ENCODE results near the gene LMAN1L.

The LMAN1L gene

GRCh38 chr15:74777769-74778598, 34.7 kb upstream of the LMAN1L start:
- Histone ChIP-seq H3K4me3 (ENCODE audit: insufficient read length, low read depth) (no peak overlapping the region), H3K4me1 (ENCODE audit: insufficient read depth, insufficient read length) (peaks cover 32% of the 10 kb centered on the region), H3K36me3 (ENCODE audit: insufficient read depth, insufficient read length, low read length) (no peaks in the 10 kb centered on the region), H3K9ac (ENCODE audit: insufficient read length, low read depth) (peak overlapping the region; percentile 11), H3K27me3 (ENCODE audit: insufficient read depth, insufficient read length) (peaks cover 10% of the 10 kb centered on the region), H3K9me3 (ENCODE audit: insufficient read depth, low read length) (no peaks in the 10 kb centered on the region)
- no peak for DNase-seq (ENCODE audit: low read depth, low spot score)
- TF ChIP-seq SUZ12 (IDR thresholded peaks at IDR 0.05; ENCODE audit: extremely low read depth, insufficient read depth, insufficient read length) (no peak), ZNF274 (IDR thresholded peaks at IDR 0.05; ENCODE audit: low read depth, low read length) (no peak), YY1 (IDR thresholded peaks at IDR 0.05; ENCODE audit: insufficient read depth, insufficient read length) (no peak)

GRCh38 chr15:74778599-74778970, 34.0 kb upstream of the LMAN1L start:
- H3K9ac ChIP-seq (ENCODE audit: insufficient read length, low read depth), result no peak overlapping the region
- no peak for DNase-seq (ENCODE audit: low read depth, low spot score)
- H3K27me3 ChIP-seq (ENCODE audit: insufficient read depth, insufficient read length), result peaks cover 10% of the 10 kb centered on the region
- no peaks in the 10 kb centered on the region for H3K9me3 ChIP-seq (ENCODE audit: insufficient read depth, low read length)
- TF ChIP-seq ZNF274 (IDR thresholded peaks at IDR 0.05; ENCODE audit: low read depth, low read length), result no peak
- TF ChIP-seq SUZ12 (IDR thresholded peaks at IDR 0.05; ENCODE audit: extremely low read depth, insufficient read depth, insufficient read length), result no peak
- no peak for TF ChIP-seq YY1 (IDR thresholded peaks at IDR 0.05; ENCODE audit: insufficient read depth, insufficient read length)
- no peak overlapping the region for H3K4me3 ChIP-seq (ENCODE audit: insufficient read length, low read depth)
- peaks cover 29% of the 10 kb centered on the region for H3K4me1 ChIP-seq (ENCODE audit: insufficient read depth, insufficient read length)
- H3K36me3 ChIP-seq (ENCODE audit: insufficient read depth, insufficient read length, low read length), result peaks cover 1% of the 10 kb centered on the region

GRCh38 chr15:74779162-74779648, 33.4 kb upstream of the LMAN1L start:
- no peaks in the 10 kb centered on the region for H3K9me3 ChIP-seq (ENCODE audit: insufficient read depth, low read length)
- peaks cover 6% of the 10 kb centered on the region for H3K36me3 ChIP-seq (ENCODE audit: insufficient read depth, insufficient read length, low read length)
- H3K9ac ChIP-seq (ENCODE audit: insufficient read length, low read depth), result no peak overlapping the region
- H3K4me3 ChIP-seq (ENCODE audit: insufficient read length, low read depth), result no peak overlapping the region
- TF ChIP-seq YY1 (IDR thresholded peaks at IDR 0.05; ENCODE audit: insufficient read depth, insufficient read length) (no peak), ZNF274 (IDR thresholded peaks at IDR 0.05; ENCODE audit: low read depth, low read length) (no peak), SUZ12 (IDR thresholded peaks at IDR 0.05; ENCODE audit: extremely low read depth, insufficient read depth, insufficient read length) (no peak)
- no peak for DNase-seq (ENCODE audit: low read depth, low spot score)
- peaks cover 33% of the 10 kb centered on the region for H3K4me1 ChIP-seq (ENCODE audit: insufficient read depth, insufficient read length)
- H3K27me3 ChIP-seq (ENCODE audit: insufficient read depth, insufficient read length), result peaks cover 10% of the 10 kb centered on the region

- peak overlapping the region; percentile 67 for H3K9ac ChIP-seq (ENCODE audit: insufficient read length, low read depth)
- TF ChIP-seq SUZ12 (IDR thresholded peaks at IDR 0.05; ENCODE audit: extremely low read depth, insufficient read depth, insufficient read length) (no peak), ZNF274 (IDR thresholded peaks at IDR 0.05; ENCODE audit: low read depth, low read length) (no peak), YY1 (IDR thresholded peaks at IDR 0.05; ENCODE audit: insufficient read depth, insufficient read length) (no peak)
- no peaks in the 10 kb centered on the region for H3K9me3 ChIP-seq (ENCODE audit: insufficient read depth, low read length)
- peaks cover 21% of the 10 kb centered on the region for H3K36me3 ChIP-seq (ENCODE audit: insufficient read depth, insufficient read length, low read length)
- peak overlapping the region; percentile 73 for H3K4me3 ChIP-seq (ENCODE audit: insufficient read length, low read depth)
- no peak for DNase-seq (ENCODE audit: low read depth, low spot score)
- peaks cover 10% of the 10 kb centered on the region for H3K27me3 ChIP-seq (ENCODE audit: insufficient read depth, insufficient read length)
- peaks cover 30% of the 10 kb centered on the region for H3K4me1 ChIP-seq (ENCODE audit: insufficient read depth, insufficient read length)
These were observed 31.9 kb upstream of the LMAN1L start for GRCh38 chr15:74780523-74781430.

- Histone ChIP-seq H3K4me1 (ENCODE audit: insufficient read depth, insufficient read length) (peaks cover 33% of the 10 kb centered on the region), H3K9me3 (ENCODE audit: insufficient read depth, low read length) (no peaks in the 10 kb centered on the region), H3K36me3 (ENCODE audit: insufficient read depth, insufficient read length, low read length) (peaks cover 21% of the 10 kb centered on the region), H3K9ac (ENCODE audit: insufficient read length, low read depth) (peak within 1 kb of the TSS; percentile 94), H3K27me3 (ENCODE audit: insufficient read depth, insufficient read length) (peaks cover 10% of the 10 kb centered on the region), H3K4me3 (ENCODE audit: insufficient read length, low read depth) (peak within 1 kb of the TSS; percentile 73)
- no peak for DNase-seq (ENCODE audit: low read depth, low spot score)
- TF ChIP-seq ZNF274 (IDR thresholded peaks at IDR 0.05; ENCODE audit: low read depth, low read length) (no peak), SUZ12 (IDR thresholded peaks at IDR 0.05; ENCODE audit: extremely low read depth, insufficient read depth, insufficient read length) (no peak)
These were observed 31.0 kb upstream of the LMAN1L start, which contains the start of gene CSK for GRCh38 chr15:74781431-74782258. CSK (plus strand) TSS chr15:74782080; CDS start chr15:74798298, 16,218 bp downstream.

GRCh38 chr15:74782259-74783071, 30.2 kb upstream of the LMAN1L start:
- peak overlapping the region; percentile 94 for H3K9ac ChIP-seq (ENCODE audit: insufficient read length, low read depth)
- peaks cover 10% of the 10 kb centered on the region for H3K27me3 ChIP-seq (ENCODE audit: insufficient read depth, insufficient read length)
- TF ChIP-seq ZNF274 (IDR thresholded peaks at IDR 0.05; ENCODE audit: low read depth, low read length), result no peak
- TF ChIP-seq SUZ12 (IDR thresholded peaks at IDR 0.05; ENCODE audit: extremely low read depth, insufficient read depth, insufficient read length), result no peak
- H3K36me3 ChIP-seq (ENCODE audit: insufficient read depth, insufficient read length, low read length), result peaks cover 21% of the 10 kb centered on the region
- H3K9me3 ChIP-seq (ENCODE audit: insufficient read depth, low read length), result no peaks in the 10 kb centered on the region
- peaks cover 34% of the 10 kb centered on the region for H3K4me1 ChIP-seq (ENCODE audit: insufficient read depth, insufficient read length)
- no peak for DNase-seq (ENCODE audit: low read depth, low spot score)
- peak overlapping the region; percentile 73 for H3K4me3 ChIP-seq (ENCODE audit: insufficient read length, low read depth)

All from NT2/D1 (cell line).